Glutamatergic neuron (in vitro differentiated cells): ENCODE data around the gene C21orf58. TPM values are rescaled to one million over a fixed set of nuclear protein-coding genes. Genes with fewer than 3 reads are reported as not detected.

Source experiments
- DNase-seq: peaks from one replicate; pipeline ENCODE4 v3.0.0; 2022
- H3K27ac Mint-ChIP-seq: one replicate; pipeline ENCODE4 v1.8.0; 2020; ENCODE audit warnings: mild to moderate bottlenecking, mixed read lengths, inconsistent platforms; ENCODE audit not compliant: unreplicated experiment
- H3K27me3 Mint-ChIP-seq: one replicate; pipeline ENCODE4 v1.8.0; 2020; ENCODE audit warnings: mild to moderate bottlenecking, moderate library complexity, mixed read lengths, inconsistent platforms; ENCODE audit not compliant: unreplicated experiment
- H3K36me3 Mint-ChIP-seq: one replicate; pipeline ENCODE4 v1.8.0; 2020; ENCODE audit warnings: mild to moderate bottlenecking, mixed read lengths, inconsistent platforms; ENCODE audit not compliant: unreplicated experiment
- H3K4me1 Mint-ChIP-seq: one replicate; pipeline ENCODE4 v1.8.0; 2020; ENCODE audit warnings: mild to moderate bottlenecking, low read depth, mixed read lengths, inconsistent platforms; ENCODE audit not compliant: unreplicated experiment
- H3K4me3 Mint-ChIP-seq: one replicate; pipeline ENCODE4 v1.8.0; 2020; ENCODE audit warnings: mild to moderate bottlenecking, mixed read lengths, inconsistent platforms; ENCODE audit not compliant: unreplicated experiment
- H3K9me3 Mint-ChIP-seq: one replicate; pipeline ENCODE4 v1.8.0; 2020; ENCODE audit warnings: mild to moderate bottlenecking, moderate library complexity, mixed read lengths, inconsistent platforms; ENCODE audit not compliant: unreplicated experiment
- CTCF ChIP-seq: fragments of 200-600 bp; sonication (generic); IDR thresholded peaks from one replicate; pipeline ENCODE4 v1.5.0; 2021; ENCODE audit not compliant: partially characterized antibody, unreplicated experiment
- total RNA-seq: library from RNA; stranded (reverse); fragmentation: NEBNext Ultra II Directional; extraction: Animal tissue kit (Norgen Biotek cat#: 25700); gene quantifications from one replicate; pipeline ENCODE4 v1.2.1, GENCODE V29; 2021; ENCODE audit not compliant: unreplicated experiment

C21orf58 gene
- total RNA-seq, 1 donor from 2014 or later = 9.7 TPM

GRCh38 chr21:46349134-46349760 lies 25.6 kb upstream of the C21orf58 start:
- no peak overlapping the region for H3K4me3 Mint-ChIP-seq
- peaks cover 4% of the 10 kb centered on the region for H3K36me3 Mint-ChIP-seq
- no peak overlapping the region for H3K27ac Mint-ChIP-seq
- no peak for DNase-seq
- peaks cover 9% of the 10 kb centered on the region for H3K27me3 Mint-ChIP-seq
- no peak for TF ChIP-seq CTCF
- H3K9me3 Mint-ChIP-seq = no peaks in the 10 kb centered on the region
- H3K4me1 Mint-ChIP-seq = no peaks in the 10 kb centered on the region

GRCh38 chr21:46347791-46348381 lies 24.2 kb upstream of the C21orf58 start:
- Mint-ChIP-seq H3K9me3 (peaks cover 3% of the 10 kb centered on the region), H3K36me3 (peaks cover 6% of the 10 kb centered on the region), H3K4me1 (no peaks in the 10 kb centered on the region), H3K4me3 (no peak overlapping the region), H3K27me3 (peaks cover 9% of the 10 kb centered on the region), H3K27ac (no peak overlapping the region)
- no peak for DNase-seq
- no peak for TF ChIP-seq CTCF

- peaks cover 8% of the 10 kb centered on the region for H3K36me3 Mint-ChIP-seq
- no peak overlapping the region for H3K27ac Mint-ChIP-seq
- H3K9me3 Mint-ChIP-seq = peaks cover 3% of the 10 kb centered on the region
- H3K27me3 Mint-ChIP-seq = peaks cover 9% of the 10 kb centered on the region
- H3K4me1 Mint-ChIP-seq = peaks cover 2% of the 10 kb centered on the region
- DNase-seq = no peak
- no peak overlapping the region for H3K4me3 Mint-ChIP-seq
- TF ChIP-seq CTCF = no peak
Observed at GRCh38 chr21:46347203-46347550, 23.5 kb upstream of the C21orf58 start.

GRCh38 chr21:46346296-46347202 lies 22.9 kb upstream of the C21orf58 start:
- peaks cover 8% of the 10 kb centered on the region for H3K36me3 Mint-ChIP-seq
- no peak overlapping the region for H3K4me3 Mint-ChIP-seq
- H3K4me1 Mint-ChIP-seq = peaks cover 2% of the 10 kb centered on the region
- H3K9me3 Mint-ChIP-seq = peaks cover 3% of the 10 kb centered on the region
- no peak for DNase-seq
- TF ChIP-seq CTCF = no peak
- peak overlapping the region; percentile 70 for H3K27ac Mint-ChIP-seq
- peaks cover 9% of the 10 kb centered on the region for H3K27me3 Mint-ChIP-seq
